HepG2 (cell line): ENCODE measurements around the gene WDR13. TPM values are rescaled to one million over a fixed set of nuclear protein-coding genes. Genes with fewer than 3 reads are reported as not detected.

ENCODE experiments used
- BORCS8-MEF2B ChIP-seq: sonication (generic); formaldehyde crosslinking; IDR thresholded peaks from 2 replicates; pipeline ENCODE4 v1.8.0; 2022; ENCODE audit warnings: mild to moderate bottlenecking, missing genetic modification reagents
- HNRNPK ChIP-seq: fragments of 200-400 bp; formaldehyde crosslinking; IDR thresholded peaks from 2 replicates; pipeline ENCODE4 v1.6.1; 2018; ENCODE audit warnings: low read length, low read depth, moderate library complexity, mild to moderate bottlenecking; ENCODE audit not compliant: poor library complexity, severe bottlenecking
- HNRNPLL ChIP-seq: fragments of 200-400 bp; formaldehyde crosslinking; IDR thresholded peaks from 2 replicates; pipeline ENCODE4 v1.6.1; 2017; ENCODE audit warnings: mild to moderate bottlenecking, low read depth, low read length; ENCODE audit not compliant: poor library complexity, severe bottlenecking
- KLF16 ChIP-seq, 2 experiments: sonication (generic) in 1 of 2; formaldehyde crosslinking in 1 of 2; IDR thresholded peaks; 2 replicates each; pipeline versions ENCODE4 v1.6.1 to v1.8.0; 2016 to 2023; ENCODE audit warnings: missing genetic modification reagents in 2 of 2, missing compliant biosample characterization in 1 of 2
- KLF6 ChIP-seq: IDR thresholded peaks from 2 replicates; pipeline ENCODE4 v1.8.0; 2016; ENCODE audit warnings: missing biosample characterization, missing genetic modification reagents
- RNF2 ChIP-seq: fragments of 450-650 bp; conservative IDR thresholded peaks from 2 replicates; pipeline ENCODE4 v1.6.1; 2016; ENCODE audit warnings: low read depth
- SMYD3 ChIP-seq: sonication (generic); formaldehyde crosslinking; IDR thresholded peaks from 2 replicates; pipeline ENCODE4 v1.8.1; 2023; ENCODE audit warnings: mild to moderate bottlenecking, missing genetic modification reagents
- TARDBP ChIP-seq: sonication (generic); formaldehyde crosslinking; IDR thresholded peaks from 2 replicates; pipeline ENCODE4 v1.8.0; 2022; ENCODE audit warnings: mild to moderate bottlenecking, missing genetic modification reagents
- XRCC5 ChIP-seq: fragments of 200-400 bp; formaldehyde crosslinking; optimal IDR thresholded peaks from 2 replicates; pipeline ENCODE3; 2017; ENCODE audit warnings: mild to moderate bottlenecking, low read length
- ZFX ChIP-seq: sonication (generic); formaldehyde crosslinking; IDR thresholded peaks from 2 replicates; pipeline ENCODE4 v1.4.0; 2020; ENCODE audit warnings: mild to moderate bottlenecking, low read depth, missing genetic modification reagents, moderate library complexity
- ZNF232 ChIP-seq: sonication (generic); formaldehyde crosslinking; IDR thresholded peaks from 2 replicates; pipeline ENCODE4 v1.4.0; 2020; ENCODE audit warnings: missing genetic modification reagents, borderline replicate concordance
- ZNF34 ChIP-seq: sonication (generic); formaldehyde crosslinking; IDR thresholded peaks from 2 replicates; pipeline ENCODE4 v1.4.0; 2020; ENCODE audit warnings: mild to moderate bottlenecking, missing genetic modification reagents, borderline replicate concordance
- ZNF543 ChIP-seq: sonication (generic); formaldehyde crosslinking; IDR thresholded peaks from 2 replicates; pipeline ENCODE4 v1.4.0; 2020; ENCODE audit warnings: mild to moderate bottlenecking, missing genetic modification reagents
- ZNF747 ChIP-seq: sonication (generic); formaldehyde crosslinking; IDR thresholded peaks from 2 replicates; pipeline ENCODE4 v1.8.1; 2023; ENCODE audit warnings: missing genetic modification reagents, mild to moderate bottlenecking, borderline replicate concordance
- ZNF773 ChIP-seq: sonication (generic); formaldehyde crosslinking; IDR thresholded peaks from 2 replicates; pipeline ENCODE4 v1.4.0; 2020; ENCODE audit warnings: missing genetic modification reagents, borderline replicate concordance
- polyA plus RNA-seq, 8 experiments: library from polyadenylated mRNA; depleted of rRNA in 3 of 8; stranded (reverse) in 7 of 8; unstranded in 1 of 8; fragments of >200 nt; fragmentation: Illumina TruSeq in 4 of 8; extraction: Trizol in 4 of 8; gene quantifications; 2 replicates each; pipeline versions ENCODE4 v1.2.1 to v1.2.3, GENCODE V29; 2011 to 2016; ENCODE audit warnings: low read depth in 4 of 8, missing spikeins in 1 of 8, mixed read lengths in 1 of 8; ENCODE audit not compliant: insufficient read depth in 1 of 8
- total RNA-seq, 5 experiments: library from RNA; depleted of rRNA; stranded (reverse); fragments of >200 nt; fragmentation: Illumina TruSeq; extraction: Trizol; gene quantifications; 2 replicates each; pipeline ENCODE4 v1.2.3, GENCODE V29; 2016; ENCODE audit warnings: low read depth in 1 of 5
- TF ChIP-seq, protein P1 (sequence below): sonication (generic); formaldehyde crosslinking; conservative IDR thresholded peaks from 2 replicates; pipeline ENCODE4 v1.4.0; 2020; ENCODE audit warnings: missing genetic modification reagents
- TF ChIP-seq, protein P2 (sequence below): sonication (generic); formaldehyde crosslinking; IDR thresholded peaks from 2 replicates; pipeline ENCODE4 v1.4.0; 2020; ENCODE audit warnings: missing genetic modification reagents, low read depth, mild to moderate bottlenecking, borderline replicate concordance
- TF ChIP-seq, protein P3 (sequence below): sonication (generic); formaldehyde crosslinking; IDR thresholded peaks from 2 replicates; pipeline ENCODE4 v1.5.1; 2020; ENCODE audit warnings: missing genetic modification reagents, mild to moderate bottlenecking, borderline replicate concordance
- TF ChIP-seq, protein P4 (sequence below): sonication (generic); formaldehyde crosslinking; IDR thresholded peaks from 2 replicates; pipeline ENCODE4 v1.4.0; 2020; ENCODE audit warnings: mild to moderate bottlenecking, missing genetic modification reagents
- TF ChIP-seq, protein P5 (sequence below): fragments of 450-650 bp; IDR thresholded peaks from 2 replicates; pipeline ENCODE4 v1.6.1; 2017

WDR13 gene
- total and polyA plus RNA-seq, 2 of the 13 experiments (the other 11 are each of a cell fraction or from before 2014, with no cell fraction given), result 28.7 to 37.1 TPM

DNA sequence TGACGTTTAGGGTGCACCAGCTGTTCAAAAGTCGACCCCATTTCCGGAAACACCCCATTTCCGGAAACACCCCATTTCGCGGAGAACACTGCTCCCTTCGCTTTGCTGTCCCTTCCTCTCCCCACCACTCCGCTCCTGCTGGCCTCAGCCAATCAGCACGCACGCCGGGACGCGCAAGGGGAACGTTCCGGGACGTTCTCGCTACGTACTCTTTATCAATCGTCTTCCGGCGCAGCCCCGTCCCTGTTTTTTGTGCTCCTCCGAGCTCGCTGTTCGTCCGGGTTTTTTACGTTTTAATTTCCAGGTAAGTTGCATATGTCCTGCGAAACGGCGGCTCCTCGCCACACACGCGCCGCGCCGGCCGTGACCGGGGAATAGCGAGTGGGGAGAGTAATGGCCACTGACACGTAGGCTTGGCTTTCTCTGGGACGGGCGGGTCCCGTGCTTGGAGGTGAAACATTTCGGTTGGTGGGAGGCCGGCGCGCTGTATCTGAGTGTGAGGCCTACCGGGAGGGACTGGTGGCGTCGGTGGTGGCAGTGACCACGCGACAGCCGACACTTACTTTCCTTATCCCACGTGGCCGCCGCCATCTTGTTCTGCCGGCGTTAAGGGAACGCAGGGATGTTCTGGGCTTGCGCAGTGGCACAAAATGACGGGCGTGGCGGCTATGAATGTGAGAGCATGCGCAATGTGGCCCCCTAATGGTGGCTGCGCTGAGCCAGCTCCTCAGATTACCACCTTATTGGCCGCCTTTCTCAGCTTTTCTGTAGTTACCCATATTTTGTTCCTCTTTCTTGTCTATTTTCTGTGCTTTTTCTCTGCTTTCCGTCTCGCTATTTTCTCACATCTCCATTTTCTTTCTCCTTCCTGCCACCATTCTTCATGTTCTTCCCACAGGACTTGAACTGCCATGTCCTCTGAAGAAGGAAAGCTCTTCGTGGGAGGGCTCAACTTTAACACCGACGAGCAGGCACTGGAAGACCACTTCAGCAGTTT, 22.7 kb upstream of the WDR13 start, which contains the start of gene RBM3 (continued):
- TF ChIP-seq, protein P1, sequence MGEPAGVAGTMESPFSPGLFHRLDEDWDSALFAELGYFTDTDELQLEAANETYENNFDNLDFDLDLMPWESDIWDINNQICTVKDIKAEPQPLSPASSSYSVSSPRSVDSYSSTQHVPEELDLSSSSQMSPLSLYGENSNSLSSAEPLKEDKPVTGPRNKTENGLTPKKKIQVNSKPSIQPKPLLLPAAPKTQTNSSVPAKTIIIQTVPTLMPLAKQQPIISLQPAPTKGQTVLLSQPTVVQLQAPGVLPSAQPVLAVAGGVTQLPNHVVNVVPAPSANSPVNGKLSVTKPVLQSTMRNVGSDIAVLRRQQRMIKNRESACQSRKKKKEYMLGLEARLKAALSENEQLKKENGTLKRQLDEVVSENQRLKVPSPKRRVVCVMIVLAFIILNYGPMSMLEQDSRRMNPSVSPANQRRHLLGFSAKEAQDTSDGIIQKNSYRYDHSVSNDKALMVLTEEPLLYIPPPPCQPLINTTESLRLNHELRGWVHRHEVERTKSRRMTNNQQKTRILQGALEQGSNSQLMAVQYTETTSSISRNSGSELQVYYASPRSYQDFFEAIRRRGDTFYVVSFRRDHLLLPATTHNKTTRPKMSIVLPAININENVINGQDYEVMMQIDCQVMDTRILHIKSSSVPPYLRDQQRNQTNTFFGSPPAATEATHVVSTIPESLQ (CRISPR knock-in tag), result no peak
- TF ChIP-seq, protein P2, sequence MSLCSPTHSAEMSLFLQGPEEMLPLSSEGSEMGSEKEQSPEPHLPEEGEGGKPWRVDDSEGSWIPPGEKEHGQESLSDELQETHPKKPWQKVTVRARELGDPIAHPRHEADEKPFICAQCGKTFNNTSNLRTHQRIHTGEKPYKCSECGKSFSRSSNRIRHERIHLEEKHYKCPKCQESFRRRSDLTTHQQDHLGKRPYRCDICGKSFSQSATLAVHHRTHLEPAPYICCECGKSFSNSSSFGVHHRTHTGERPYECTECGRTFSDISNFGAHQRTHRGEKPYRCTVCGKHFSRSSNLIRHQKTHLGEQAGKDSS (CRISPR knock-in tag), result peak; percentile 33; the same call in 1 of the 2 replicates
- peak; percentile 36; the same call in 1 of the 2 replicates for TF ChIP-seq KLF6 (CRISPR knock-in tag)
- TF ChIP-seq, protein P3, sequence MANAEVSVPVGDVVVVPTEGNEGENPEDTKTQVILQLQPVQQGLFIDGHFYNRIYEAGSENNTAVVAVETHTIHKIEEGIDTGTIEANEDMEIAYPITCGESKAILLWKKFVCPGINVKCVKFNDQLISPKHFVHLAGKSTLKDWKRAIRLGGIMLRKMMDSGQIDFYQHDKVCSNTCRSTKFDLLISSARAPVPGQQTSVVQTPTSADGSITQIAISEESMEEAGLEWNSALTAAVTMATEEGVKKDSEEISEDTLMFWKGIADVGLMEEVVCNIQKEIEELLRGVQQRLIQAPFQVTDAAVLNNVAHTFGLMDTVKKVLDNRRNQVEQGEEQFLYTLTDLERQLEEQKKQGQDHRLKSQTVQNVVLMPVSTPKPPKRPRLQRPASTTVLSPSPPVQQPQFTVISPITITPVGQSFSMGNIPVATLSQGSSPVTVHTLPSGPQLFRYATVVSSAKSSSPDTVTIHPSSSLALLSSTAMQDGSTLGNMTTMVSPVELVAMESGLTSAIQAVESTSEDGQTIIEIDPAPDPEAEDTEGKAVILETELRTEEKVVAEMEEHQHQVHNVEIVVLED, result peak; percentile 98
- TF ChIP-seq HNRNPK, result no peak
- TF ChIP-seq, protein P4, sequence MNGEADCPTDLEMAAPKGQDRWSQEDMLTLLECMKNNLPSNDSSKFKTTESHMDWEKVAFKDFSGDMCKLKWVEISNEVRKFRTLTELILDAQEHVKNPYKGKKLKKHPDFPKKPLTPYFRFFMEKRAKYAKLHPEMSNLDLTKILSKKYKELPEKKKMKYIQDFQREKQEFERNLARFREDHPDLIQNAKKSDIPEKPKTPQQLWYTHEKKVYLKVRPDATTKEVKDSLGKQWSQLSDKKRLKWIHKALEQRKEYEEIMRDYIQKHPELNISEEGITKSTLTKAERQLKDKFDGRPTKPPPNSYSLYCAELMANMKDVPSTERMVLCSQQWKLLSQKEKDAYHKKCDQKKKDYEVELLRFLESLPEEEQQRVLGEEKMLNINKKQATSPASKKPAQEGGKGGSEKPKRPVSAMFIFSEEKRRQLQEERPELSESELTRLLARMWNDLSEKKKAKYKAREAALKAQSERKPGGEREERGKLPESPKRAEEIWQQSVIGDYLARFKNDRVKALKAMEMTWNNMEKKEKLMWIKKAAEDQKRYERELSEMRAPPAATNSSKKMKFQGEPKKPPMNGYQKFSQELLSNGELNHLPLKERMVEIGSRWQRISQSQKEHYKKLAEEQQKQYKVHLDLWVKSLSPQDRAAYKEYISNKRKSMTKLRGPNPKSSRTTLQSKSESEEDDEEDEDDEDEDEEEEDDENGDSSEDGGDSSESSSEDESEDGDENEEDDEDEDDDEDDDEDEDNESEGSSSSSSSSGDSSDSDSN, result peak; percentile 55; the same call in 1 of the 2 replicates
- no peak for TF ChIP-seq SMYD3 (CRISPR knock-in tag)
- TF ChIP-seq ZFX (CRISPR knock-in tag), result peak; percentile 57; the same call in 1 of the 2 replicates
- TF ChIP-seq HNRNPLL, result peak; percentile 53
- peak; percentile 90 for TF ChIP-seq RNF2
- peak; percentile 34; the same call in 1 of the 2 replicates for TF ChIP-seq TARDBP (CRISPR knock-in tag)
- TF ChIP-seq ZNF543 (CRISPR knock-in tag), result no peak
- peak; percentile 75 for TF ChIP-seq BORCS8-MEF2B (CRISPR knock-in tag)
- no peak for TF ChIP-seq XRCC5
- no peak for TF ChIP-seq ZNF773 (CRISPR knock-in tag)
- no peak for TF ChIP-seq ZNF232 (CRISPR knock-in tag)
- TF ChIP-seq, protein P5, sequence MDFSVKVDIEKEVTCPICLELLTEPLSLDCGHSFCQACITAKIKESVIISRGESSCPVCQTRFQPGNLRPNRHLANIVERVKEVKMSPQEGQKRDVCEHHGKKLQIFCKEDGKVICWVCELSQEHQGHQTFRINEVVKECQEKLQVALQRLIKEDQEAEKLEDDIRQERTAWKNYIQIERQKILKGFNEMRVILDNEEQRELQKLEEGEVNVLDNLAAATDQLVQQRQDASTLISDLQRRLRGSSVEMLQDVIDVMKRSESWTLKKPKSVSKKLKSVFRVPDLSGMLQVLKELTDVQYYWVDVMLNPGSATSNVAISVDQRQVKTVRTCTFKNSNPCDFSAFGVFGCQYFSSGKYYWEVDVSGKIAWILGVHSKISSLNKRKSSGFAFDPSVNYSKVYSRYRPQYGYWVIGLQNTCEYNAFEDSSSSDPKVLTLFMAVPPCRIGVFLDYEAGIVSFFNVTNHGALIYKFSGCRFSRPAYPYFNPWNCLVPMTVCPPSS, result no peak
- no peak for TF ChIP-seq ZNF747
- TF ChIP-seq KLF16 (CRISPR knock-in tag; IDR thresholded peaks at IDR 0.05), result no peak
- TF ChIP-seq ZNF34, result no peak
